GM19099 (cell line): Measurements from ENCODE around the gene PRAC2.

Experiments used
- POLR2A ChIP-seq: IDR thresholded peaks from 3 replicates; pipeline ENCODE4 v1.6.1; 2011; ENCODE audit warnings: low read depth; ENCODE audit not compliant: insufficient read length; ENCODE audit errors: extremely low read depth

Gene PRAC2

GRCh38 chr17:48753794-48754499, 31.0 kb downstream of the PRAC2 start:
- TF ChIP-seq POLR2A = no peak

- no peak for TF ChIP-seq POLR2A
Observed at GRCh38 chr17:48754500-48755261, 31.7 kb downstream of the PRAC2 start.

GRCh38 chr17:48755356-48755755, 32.4 kb downstream of the PRAC2 start:
- TF ChIP-seq POLR2A = no peak

GRCh38 chr17:48756830-48757251, 33.9 kb downstream of the PRAC2 start:
- TF ChIP-seq POLR2A = no peak

GRCh38 chr17:48757524-48757961, 34.6 kb downstream of the PRAC2 start:
- no peak for TF ChIP-seq POLR2A

- no peak for TF ChIP-seq POLR2A
Observed at GRCh38 chr17:48759288-48759687, 36.3 kb downstream of the PRAC2 start.

GRCh38 chr17:48760411-48760810, 37.4 kb downstream of the PRAC2 start:
- TF ChIP-seq POLR2A = no peak

- no peak for TF ChIP-seq POLR2A
Observed at GRCh38 chr17:48761114-48761513, 38.1 kb downstream of the PRAC2 start.

- TF ChIP-seq POLR2A = no peak
Observed at GRCh38 chr17:48767263-48767774, 44.3 kb downstream of the PRAC2 start.

- no peak for TF ChIP-seq POLR2A
Observed at GRCh38 chr17:48769009-48769675, 46.2 kb downstream of the PRAC2 start.

- TF ChIP-seq POLR2A = no peak
Observed at GRCh38 chr17:48770954-48771353, 48.0 kb downstream of the PRAC2 start.

- TF ChIP-seq POLR2A = no peak
Observed at GRCh38 chr17:48773245-48773644, 50.3 kb downstream of the PRAC2 start.
